NCI-H2227 (cell line): ENCODE measurements around the gene HOXD8.

ENCODE experiments used
- DNase-seq: peaks from one replicate; lab custom pipeline; 2025; ENCODE audit not compliant: unreplicated experiment; lab: John Stamatoyannopoulos, UW

The HOXD8 gene

DNA sequence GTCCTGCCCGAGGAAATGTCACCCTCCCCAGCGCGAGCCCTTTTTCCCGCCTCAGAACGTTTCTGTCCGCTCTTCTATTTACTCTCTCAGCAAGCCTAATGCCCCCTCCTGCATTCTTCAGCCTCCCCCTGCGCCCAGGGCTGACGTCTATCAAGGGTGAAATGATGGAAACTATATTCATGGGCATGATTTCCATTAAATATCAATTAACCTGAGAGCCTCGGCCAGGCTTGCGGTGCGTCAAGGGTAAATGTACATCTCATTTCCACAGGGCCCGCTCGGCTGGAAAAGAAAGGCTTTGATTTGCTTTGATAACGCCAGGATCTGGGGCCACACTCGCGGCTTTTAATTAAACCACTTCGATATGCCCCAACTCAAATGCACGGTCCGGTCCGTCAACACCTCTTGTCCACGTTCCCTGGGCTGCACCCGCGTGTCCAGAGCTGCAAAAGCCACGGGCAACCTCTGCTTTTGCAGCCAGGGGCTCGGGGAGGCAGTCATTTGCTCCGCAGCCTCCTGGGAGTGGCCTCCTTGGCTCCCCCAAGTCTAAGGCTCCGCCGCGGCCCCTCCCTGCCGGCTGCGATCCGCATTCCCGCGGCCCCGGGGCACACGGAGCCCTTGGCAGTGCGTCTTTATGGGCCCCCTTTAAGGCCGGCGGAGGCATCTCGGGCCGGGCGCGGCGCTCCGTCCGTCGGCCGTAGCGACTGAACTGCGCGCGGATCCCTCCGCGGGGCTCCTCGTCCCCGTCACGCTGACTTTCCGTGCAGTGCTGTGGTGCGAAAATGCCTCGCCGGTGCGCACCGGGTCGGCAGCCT lies at the start of gene HOXD8:
HOXD8 (plus strand) TSS at position 724 of the 815 bp plus-strand sequence. CDS start 662 bp downstream, outside the sequence.
- DNase-seq = peak; percentile 87

DNA sequence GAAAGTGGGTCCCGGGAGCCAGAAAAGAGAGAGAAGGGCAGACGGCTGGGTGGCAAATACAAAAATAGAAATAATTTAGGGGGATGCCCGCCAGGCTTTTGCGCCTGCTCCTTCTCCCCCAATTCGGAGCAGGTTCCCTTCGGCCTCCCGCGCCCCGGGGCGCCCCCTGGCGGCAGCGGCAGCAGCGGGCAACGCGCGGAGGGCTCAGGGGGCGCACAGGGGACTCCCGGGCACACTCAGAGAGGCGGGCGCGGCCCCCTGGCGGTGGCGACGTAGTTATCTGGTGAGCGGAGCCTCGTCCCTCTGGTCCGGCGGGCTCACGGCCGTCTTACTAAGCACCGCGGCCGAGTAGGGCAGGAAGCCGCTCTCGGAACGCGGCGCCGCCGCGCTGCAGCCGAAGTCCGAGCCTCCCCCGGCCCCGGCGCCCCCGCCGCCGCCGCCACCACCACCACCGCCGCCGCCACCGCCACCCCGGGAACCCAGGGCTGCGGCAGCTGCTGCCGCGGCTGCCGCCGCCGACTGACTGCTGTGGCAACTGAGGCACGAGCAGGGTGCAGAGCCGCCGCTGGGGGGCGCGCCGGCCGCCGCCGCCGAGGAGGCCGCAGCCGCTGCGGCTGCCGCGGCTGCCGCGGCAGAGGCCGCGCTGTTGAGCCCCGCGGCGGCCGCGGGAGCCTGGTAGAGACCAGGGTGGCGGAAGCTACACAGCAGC lies 49.5 kb upstream of the HOXD8 start:
- DNase-seq = peak; percentile 93

DNA sequence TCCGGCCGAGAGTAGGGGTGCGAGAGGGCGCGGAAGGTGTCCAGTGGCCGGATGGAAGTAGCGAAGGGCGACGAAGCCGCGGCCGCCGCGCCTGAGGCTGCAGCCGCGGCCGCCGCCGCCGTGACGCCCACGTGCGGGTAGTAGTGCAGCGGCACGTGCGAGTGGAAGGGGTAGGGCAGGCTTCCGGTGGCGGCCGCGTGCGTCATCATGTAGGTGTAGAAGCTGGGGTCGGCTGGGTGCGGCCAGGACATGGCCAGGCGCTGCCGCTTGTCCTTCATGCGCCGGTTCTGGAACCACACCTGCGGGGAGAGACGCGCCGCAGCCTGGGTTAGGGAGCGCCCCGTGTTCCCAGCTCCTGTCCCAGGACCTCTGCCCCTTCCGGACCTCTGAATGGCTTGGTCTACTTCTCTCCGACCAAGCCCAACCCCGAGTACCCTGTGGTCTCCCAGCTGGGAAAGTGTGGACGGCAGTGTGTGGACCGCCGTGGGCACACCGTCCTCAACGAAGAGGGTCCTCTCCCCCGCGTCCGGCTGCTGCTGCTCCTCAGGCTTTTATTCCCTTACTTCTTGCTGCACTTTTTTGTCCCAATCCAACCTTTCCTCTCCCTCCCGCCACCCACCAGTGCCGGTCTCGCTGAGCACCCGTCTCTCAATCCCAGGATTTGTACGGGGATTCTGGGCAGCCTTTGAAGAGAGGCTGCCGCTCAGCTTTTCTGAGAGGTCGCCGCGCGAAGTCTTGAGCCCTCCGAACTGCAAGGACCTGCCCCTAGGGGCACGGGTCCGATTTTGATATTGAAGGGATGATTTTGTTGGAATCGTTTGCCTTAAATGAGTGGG lies 48.7 kb upstream of the HOXD8 start:
- no peak for DNase-seq

DNA sequence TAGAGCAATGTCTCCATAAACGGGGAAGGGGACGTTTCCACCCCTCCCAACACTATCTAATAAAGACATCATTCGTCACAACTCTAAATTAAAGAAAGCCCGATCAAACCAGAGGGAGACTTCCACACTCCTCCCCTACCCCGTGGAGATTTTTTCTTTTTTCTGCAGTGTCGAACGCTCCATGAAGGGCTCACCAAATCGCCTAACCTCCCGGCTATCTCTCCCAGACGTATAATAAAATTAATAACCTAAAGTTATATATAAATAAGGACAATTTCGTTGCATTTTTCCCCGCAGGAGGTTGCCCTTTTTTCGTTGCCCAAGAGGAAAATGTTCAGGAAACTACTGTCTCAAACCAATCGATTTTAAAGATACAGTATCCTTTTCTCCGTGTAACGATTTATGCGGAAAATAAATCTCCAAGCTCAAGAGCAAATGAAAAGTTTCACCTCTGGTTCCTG lies 48.1 kb upstream of the HOXD8 start:
- DNase-seq = no peak

DNA sequence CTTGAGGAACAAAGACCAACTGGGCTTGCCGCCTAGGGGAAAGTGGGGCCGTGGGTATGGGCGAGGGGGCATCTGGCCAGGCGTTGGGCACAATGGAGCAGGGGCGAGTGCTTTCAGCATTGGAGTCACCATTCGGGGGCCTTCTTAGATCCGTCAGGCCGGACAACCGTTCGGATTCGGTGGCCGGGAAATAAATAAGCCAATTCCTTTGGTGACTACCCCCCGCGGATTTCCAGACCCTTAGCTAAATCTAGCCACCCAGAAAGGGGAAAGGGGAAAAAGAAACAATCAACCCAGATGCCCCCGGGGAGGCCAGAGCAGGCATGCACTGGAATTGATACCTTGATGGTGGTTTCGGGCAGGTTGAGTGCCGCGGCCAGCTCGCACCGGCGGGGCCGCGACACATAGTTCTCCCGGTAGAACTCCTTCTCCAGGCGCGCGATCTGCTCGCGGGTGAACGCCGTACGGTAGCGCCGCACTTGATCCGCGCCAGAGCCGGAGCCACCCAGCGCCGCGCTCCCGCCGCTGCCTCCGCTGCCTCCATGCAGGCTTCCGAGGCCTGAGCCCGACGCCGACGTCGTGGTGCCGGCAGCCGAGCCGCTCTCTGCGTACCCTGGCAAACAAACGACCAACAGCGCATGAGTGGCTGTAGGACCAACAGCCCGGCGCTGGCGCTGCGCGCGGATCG lies 47.5 kb upstream of the HOXD8 start:
- no peak for DNase-seq

DNA sequence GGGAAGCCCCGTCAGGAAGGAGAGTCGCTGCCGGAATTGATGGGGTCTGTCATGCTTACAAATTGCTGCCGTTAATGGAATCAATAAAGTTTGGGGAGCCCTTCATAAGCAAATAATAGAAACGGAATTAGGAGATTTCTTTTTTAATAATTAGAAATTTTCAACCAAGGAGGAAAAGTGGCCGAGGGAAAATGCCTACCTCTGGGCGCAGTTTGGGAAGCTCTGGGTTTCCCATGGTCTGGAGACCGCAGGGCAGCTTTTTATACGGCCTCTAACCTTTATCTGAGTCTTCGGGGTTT lies 47.0 kb upstream of the HOXD8 start:
- no peak for DNase-seq

DNA sequence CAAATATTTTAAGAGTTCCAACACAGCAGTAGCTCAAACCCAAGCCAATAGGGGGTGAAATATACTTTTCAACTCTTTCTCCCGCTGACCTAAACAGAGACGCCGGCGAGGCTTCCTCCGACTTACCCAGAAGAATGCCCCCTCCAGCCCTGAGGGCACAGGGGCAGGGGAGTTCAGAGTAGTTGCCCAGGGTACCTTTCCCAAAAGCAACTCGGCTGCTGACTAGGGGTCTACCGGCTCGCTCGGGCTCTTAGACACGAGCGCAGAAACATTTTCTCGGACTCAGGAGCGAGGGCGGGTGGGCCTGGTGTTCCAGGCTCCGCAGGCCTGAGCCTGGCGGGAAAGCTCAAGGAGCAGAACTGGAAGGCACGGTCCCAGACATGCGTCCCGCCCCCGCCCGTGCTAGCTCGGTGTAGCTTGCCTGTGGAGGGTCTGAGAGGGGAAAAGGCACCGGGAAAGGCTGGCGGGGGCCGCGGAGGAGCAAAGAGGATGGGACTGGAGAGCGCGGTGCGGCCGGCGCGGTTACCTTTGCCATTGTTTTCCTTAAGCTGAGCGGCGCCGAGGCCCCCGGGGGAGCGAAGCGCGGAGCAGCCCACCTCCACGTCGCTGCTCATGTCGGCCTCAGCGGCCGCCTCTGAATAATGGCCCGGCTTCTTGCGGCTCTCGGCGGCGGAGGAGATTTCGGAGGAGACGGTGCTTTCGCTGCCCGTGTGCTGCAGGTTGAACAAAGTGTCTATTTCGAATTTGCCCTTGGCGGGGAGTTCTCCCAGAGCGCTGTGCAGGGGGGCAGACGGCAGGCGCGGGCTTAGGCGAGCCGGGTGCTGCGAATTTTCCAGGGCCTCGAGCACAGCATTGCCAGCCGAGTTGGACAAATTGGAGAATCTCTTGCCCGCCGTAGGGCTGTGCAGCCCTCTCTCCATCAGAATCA lies 46.4 kb upstream of the HOXD8 start:
- DNase-seq = peak; percentile 64

DNA sequence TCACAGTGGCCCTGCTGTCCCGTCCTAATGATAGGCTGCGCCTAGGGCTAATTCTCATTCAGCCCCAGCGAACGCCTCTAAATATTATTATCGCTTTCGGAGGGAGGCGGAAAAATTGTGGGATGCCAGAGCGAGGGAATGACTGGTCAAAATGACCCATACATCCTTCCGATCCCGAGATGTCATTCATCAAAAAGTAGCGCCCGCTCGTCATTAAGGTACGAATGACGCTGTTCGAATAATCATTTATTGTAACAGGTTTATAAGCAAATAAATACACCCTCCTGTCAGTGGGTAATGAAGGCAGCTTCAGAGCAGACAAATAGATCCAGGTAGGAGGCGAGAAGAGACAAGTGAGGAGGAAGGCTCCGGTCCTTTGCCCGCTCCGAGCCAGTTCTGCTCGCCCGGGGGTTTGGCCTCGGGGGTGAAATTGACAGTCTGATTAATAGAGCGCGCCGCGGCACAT lies 45.7 kb upstream of the HOXD8 start, which contains the start of gene EVX2:
EVX2 (minus strand) TSS at position 167 of the 466 bp plus-strand sequence. CDS start 186 bp downstream, outside the sequence.
- no peak for DNase-seq

DNA sequence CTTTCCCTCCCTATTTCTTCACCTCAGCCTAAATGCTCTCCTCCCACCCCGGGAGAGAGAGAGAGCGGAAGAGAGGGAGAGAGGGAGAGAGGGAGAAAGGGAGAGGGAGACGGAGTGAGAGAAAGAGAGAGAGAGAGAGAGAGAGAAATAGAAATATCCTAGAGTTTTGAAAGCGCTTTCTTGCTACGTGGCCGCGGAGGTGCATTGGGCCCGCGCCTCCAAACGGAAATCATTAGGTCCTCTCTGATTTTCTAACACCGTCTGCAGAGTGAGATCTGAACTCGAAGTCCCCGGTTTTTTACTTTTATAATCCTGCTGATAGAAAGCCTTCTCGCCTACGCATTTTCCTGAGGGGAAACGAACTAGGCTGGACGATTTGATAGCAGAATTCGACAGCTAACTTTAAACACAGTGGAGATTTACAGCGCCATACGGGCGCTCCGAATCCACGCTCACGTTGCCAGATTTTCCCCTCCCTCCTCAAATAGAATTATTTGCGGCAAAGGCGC lies 44.8 kb upstream of the HOXD8 start:
- no peak for DNase-seq

DNA sequence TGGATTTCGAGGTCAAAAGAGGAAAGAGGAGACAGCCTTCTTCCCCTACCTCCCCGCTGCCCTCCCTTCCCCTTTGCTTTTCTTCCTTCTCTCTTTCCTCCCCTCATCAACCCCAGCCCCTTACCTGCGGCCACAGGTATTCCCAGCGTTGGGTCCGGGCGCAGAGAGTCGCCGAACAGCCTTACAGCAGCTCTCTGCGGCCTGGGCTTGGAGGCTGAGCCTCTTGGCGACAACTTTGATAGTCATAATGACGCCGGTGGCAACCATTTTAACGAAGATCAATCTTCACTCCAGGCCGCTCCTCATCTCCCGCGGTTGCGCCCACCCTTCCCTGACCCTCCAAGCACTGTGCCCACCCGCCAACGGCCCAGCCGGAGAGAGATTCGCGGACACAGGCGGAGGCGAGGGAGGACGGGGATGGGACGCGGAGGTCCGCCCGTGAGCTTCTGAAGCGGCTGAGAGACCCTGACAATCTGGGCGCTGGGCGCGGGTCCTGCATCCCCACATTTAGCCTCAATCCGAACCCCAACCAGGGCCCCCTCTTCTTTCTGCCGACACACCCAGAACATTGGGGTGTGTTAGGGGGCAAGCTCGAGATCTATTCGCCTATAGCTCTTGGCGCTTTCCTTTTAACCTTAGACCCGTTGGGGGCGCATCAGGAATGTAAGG lies 44.3 kb upstream of the HOXD8 start:
- no peak for DNase-seq

DNA sequence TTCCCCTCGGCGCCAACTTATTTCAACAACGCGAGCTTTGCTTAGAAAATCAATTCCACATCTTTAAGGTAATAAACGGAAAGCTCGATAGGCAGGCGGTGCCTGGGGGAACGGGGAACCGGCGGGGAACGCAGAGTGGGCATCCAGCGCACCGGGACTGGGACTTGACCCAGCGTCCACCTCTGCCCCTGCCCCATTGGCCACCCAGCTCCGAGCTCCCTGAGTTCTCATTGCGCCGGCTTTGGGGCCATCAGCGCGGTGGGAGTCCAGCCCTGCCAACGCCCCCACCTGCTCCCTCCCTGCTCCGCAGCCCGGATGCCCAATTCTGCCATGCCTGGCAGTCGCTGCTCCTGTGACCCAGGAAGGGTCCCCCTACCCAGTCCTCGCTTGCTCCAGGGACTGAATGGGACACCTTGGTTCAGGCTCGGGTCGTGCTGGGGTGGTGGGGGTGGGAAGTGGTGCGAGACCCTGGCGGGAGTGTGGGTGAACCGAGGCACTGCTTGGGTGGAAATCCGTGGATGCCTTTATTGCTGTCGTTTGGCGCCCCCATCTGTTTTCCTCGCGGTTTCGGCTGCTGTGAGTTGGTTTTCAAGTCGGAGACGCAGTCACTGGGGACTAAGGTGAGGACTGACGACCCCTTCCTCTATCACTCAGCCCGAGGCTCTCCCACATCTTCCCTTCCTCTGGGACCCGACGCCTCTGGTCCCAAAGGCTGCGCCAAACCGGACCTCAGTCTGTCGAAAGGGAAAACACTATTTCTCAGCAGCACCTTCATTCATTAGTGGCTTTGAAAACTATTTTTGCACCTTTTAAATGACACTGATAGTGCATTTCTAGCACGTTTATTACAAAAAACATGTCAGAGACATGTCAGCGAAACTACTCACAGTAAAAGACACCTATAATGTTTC lies 43.4 kb upstream of the HOXD8 start:
- peak; percentile 68 for DNase-seq

DNA sequence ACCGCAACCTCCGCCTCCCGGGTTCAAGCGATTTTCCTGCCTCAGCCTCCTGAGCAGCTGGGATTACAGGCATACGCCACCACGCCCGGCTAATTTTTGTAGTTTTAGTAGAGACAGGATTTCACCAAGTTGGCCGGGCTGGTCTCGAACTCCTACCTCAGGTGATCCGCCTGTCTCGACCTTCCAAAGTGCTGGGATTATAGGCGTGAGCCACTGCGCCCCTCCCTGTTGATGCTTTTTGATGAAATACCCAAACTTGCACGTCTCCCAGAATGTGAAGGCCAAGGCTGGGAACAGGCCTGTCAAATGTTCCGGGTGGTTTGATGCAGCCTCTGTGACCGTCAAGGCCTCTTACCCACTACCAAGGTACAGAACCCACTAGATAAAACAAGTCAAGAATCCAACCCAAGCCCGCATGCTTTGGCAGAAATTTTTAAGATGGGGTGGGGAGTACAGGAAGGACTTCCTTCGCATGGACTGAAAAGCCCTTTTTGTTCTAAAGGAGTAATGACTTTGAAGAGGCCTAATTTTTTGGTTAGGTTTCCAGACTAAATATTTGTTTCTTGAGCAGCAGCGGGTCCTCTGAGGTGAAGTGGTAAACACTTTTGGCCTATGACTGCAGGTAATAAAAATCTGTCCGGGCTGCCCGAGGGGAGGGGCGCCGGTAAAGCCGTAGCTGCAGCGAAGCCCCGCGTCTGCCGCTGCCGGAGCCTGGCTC lies 42.0 kb upstream of the HOXD8 start:
- no peak for DNase-seq

DNA sequence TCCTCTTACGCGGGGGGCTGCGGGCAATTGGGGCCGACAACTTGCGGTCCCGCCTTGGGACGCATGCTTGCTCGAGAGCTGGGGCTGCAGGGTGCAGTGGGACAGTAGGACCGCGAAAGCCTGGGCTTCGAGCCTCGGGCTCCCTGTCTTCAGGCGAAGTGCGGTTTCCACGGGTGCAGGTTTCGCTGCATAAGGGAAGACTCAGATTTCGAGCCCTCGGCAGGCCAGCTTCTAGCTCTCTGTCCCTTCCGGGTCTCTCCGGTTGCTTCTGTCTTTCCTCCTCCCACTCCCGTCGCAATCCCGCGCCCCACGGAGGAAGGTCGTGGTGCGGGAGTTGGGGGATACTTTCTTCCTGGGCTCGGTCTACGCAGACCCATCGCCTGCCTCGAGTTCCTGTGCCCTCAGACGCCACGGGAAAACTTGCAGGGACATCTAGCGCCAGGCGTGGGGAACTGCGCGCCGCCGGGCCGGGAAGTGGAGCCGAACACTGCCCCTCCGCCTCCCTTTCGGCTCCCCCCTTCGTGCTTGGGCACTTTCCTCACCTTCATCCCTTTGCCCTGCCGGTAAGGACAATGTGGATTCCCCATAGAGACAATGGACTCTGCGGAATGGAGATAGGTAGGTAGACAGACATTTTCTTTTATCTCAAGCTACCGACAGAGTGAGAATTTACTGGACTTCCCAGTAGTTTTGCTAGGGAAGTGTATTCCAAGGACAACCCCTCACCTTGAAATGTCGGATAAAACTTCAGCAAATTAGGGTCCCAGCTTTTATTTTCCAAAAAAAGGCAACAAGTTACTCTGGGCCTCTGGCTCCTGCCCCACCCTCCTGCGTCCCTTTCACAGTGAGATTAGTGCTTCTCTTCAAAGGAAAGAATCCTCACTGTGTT lies 41.2 kb upstream of the HOXD8 start:
- peak; percentile 80 for DNase-seq

DNA sequence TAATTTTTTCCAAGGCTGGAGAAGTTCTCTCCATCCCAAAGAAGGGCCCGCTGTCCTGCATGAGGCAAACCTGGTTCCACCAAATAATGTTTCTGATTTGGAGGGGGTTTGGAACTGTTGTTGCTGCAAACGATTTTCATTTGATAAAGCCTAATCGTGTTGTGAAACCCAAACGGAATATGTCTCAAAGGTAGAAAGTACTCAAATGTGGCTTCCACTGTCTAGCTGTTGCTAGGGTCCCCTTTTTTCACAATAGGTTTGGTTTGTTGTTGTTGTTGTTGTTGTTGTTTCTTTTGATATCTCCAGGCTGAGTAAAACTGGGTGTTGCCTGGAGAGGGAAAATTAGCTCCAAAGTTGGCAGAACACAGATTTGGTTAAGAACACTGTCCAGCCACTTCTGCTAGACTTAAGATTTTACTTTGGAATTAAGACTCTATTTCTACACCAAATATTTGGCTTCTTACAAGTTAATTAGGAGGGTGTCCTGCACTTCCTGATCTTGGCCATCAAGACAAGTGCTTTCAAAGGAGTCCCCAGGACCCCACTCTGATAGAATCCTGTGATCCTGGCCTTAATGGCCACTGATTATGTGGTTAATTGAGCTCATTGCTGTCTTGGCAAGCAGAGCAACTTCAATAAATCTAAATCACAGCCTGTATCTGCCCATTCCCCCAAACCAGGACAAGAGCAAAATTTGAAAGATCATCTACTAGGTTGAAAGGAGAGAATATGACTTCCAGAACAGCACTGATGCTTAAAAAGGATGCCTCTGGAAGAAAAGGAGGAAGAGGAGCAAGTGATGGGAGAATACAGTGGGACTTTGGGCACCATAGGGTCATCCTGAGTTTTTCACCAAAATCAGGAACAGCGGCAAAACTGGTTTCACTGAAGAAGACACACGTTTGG lies 40.3 kb upstream of the HOXD8 start:
- no peak for DNase-seq

DNA sequence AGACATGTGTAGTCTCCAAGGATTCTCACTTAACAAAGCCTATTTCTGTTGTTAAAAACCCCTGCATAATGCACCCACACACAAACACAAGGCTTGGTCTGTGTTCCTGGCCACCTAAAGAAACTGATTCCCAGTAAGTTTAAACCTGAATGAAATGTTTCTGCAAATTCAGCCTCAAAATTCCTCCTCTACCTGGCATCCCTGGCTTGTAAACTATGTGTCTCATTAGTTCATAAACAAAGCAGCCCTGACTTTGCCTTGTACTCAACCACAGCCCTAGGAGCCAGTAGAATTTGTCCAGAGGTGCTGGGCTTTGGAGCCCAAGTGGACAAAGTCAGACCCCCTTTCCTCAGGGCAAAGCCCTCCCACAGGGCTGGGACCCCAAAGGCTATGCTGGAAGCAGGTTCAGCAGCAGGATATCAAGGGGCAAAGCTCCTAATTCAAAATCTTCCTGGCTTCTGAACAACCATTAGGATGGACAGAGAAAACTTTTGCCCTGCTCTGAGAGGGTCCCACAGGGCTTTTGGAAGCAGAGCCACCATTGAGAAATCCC lies 39.6 kb upstream of the HOXD8 start:
- DNase-seq = no peak
